Measurements from ENCODE around the gene PLA2G3.

The PLA2G3 gene

GRCh38 chr22:31107178-31107893 lies 33.0 kb downstream of the PLA2G3 start, which contains the start of gene SELENOM:
TSS of gene SELENOM (minus strand) at chr22:31107568. CDS start at chr22:31107505, 63 bp downstream.
- peak within 1 kb of the TSS; percentile 90 for H3K4me2 ChIP-seq (ENCODE audit: low read length)
- TF ChIP-seq CTCF (IDR thresholded peaks at IDR 0.05) = peak; percentile 90
- H2AFZ ChIP-seq = peak within 1 kb of the TSS; percentile 81
- no peaks in the 10 kb centered on the region for H3K36me3 ChIP-seq (ENCODE audit: control insufficient read depth, insufficient read depth, low read length)
- peak within 1 kb of the TSS; percentile 95 for H3K27ac ChIP-seq
- peaks cover 2% of the 10 kb centered on the region for H3K79me2 ChIP-seq
- no peaks in the 10 kb centered on the region for H3K4me1 ChIP-seq
- peak within 1 kb of the TSS; percentile 97 for H3K9ac ChIP-seq
- peak within 1 kb of the TSS; percentile 99 for H3K4me3 ChIP-seq (ENCODE audit: low read depth, low read length)
- H3K27me3 ChIP-seq (ENCODE audit: control insufficient read depth, insufficient read depth, low read length) = no peaks in the 10 kb centered on the region
- no peaks in the 10 kb centered on the region for H3K9me3 ChIP-seq (ENCODE audit: control insufficient read depth, low read length)

DNA sequence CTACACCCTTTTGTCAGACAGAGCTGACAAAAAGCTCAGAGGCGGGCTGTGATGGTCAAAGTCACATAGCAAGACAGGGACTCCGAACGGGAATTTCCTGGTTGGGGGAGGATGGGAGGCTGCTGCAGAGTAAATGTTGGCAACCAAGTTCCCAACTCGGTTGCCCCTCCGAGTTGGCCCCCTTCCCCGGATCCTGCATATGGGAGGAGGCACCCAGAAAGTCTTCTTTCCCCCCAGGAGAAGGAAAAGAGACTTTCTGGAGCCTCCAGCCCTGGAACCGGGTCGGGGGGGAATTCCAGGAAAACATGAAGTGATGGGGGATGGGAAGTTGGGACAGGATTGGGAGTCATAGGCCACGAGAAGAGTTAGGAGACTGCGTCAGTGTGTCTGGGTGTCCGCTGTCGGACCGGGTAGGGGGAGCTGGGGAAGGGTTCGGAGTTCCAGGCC lies 33.6 kb downstream of the PLA2G3 start:
- peak overlapping the region; percentile 95 for H3K27ac ChIP-seq
- H2AFZ ChIP-seq = peak overlapping the region; percentile 73
- H3K27me3 ChIP-seq (ENCODE audit: control insufficient read depth, insufficient read depth, low read length) = no peaks in the 10 kb centered on the region
- peak overlapping the region; percentile 90 for H3K4me2 ChIP-seq (ENCODE audit: low read length)
- H3K79me2 ChIP-seq = peaks cover 2% of the 10 kb centered on the region
- H3K4me1 ChIP-seq = peaks cover 5% of the 10 kb centered on the region
- no peaks in the 10 kb centered on the region for H3K9me3 ChIP-seq (ENCODE audit: control insufficient read depth, low read length)
- H3K4me3 ChIP-seq (ENCODE audit: low read depth, low read length) = peak overlapping the region; percentile 99
- TF ChIP-seq CTCF (IDR thresholded peaks at IDR 0.05) = no peak
- H3K36me3 ChIP-seq (ENCODE audit: control insufficient read depth, insufficient read depth, low read length) = no peaks in the 10 kb centered on the region
- H3K9ac ChIP-seq = peak overlapping the region; percentile 97

DNA sequence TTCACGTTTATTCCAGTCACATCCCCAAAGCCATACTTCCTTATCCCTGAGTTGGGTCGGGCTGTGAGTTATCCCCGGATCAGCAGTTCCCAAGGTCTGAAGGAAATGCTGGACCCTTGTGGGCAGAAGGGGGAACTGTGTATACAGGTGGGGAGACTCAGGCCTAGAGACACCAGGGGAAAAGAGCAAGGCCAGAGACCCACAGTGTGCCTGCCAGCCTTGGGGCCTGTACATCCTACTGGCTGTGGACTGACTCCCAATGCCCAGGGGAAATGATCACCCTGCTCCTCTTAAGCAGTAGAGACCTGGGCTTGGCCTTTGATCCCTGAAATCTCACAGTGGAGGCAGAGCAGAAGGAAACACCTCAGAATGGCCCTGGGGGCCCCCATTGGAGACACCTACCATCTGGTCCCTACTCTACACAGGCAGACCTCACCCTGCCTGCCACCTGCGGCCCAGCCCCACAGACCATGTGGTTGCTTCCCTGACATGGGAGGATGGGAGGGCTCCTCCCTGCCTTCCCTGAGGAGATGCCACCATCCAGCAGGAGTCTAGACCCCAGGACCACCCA lies 34.2 kb downstream of the PLA2G3 start:
- TF ChIP-seq CTCF (IDR thresholded peaks at IDR 0.05) = no peak
- no peaks in the 10 kb centered on the region for H3K36me3 ChIP-seq (ENCODE audit: control insufficient read depth, insufficient read depth, low read length)
- peak overlapping the region; percentile 99 for H3K4me3 ChIP-seq (ENCODE audit: low read depth, low read length)
- peak overlapping the region; percentile 95 for H3K27ac ChIP-seq
- H3K4me1 ChIP-seq = peaks cover 6% of the 10 kb centered on the region
- no peaks in the 10 kb centered on the region for H3K27me3 ChIP-seq (ENCODE audit: control insufficient read depth, insufficient read depth, low read length)
- H3K9ac ChIP-seq = no peak overlapping the region
- H2AFZ ChIP-seq = no peak overlapping the region
- H3K4me2 ChIP-seq (ENCODE audit: low read length) = peak overlapping the region; percentile 90
- H3K79me2 ChIP-seq = peaks cover 2% of the 10 kb centered on the region
- no peaks in the 10 kb centered on the region for H3K9me3 ChIP-seq (ENCODE audit: control insufficient read depth, low read length)

GRCh38 chr22:31105282-31105929 lies 34.9 kb downstream of the PLA2G3 start:
- Histone ChIP-seq H3K27me3 (ENCODE audit: control insufficient read depth, insufficient read depth, low read length) (no peaks in the 10 kb centered on the region), H2AFZ (no peak overlapping the region), H3K4me2 (ENCODE audit: low read length) (peak overlapping the region; percentile 90), H3K9me3 (ENCODE audit: control insufficient read depth, low read length) (no peaks in the 10 kb centered on the region), H3K36me3 (ENCODE audit: control insufficient read depth, insufficient read depth, low read length) (no peaks in the 10 kb centered on the region), H3K27ac (peak overlapping the region; percentile 95), H3K79me2 (no peaks in the 10 kb centered on the region), H3K4me1 (peaks cover 6% of the 10 kb centered on the region), H3K9ac (no peak overlapping the region), H3K4me3 (ENCODE audit: low read depth, low read length) (peak overlapping the region; percentile 99)
- TF ChIP-seq CTCF (IDR thresholded peaks at IDR 0.05) = no peak
